ENCODE results near the gene PIGK.

Gene PIGK

GRCh38 chr1:77139389-77139788 lies 79.8 kb downstream of the PIGK start:
- no peaks in the 10 kb centered on the region for H3K27me3 ChIP-seq (ENCODE audit: control insufficient read depth, insufficient read depth, low read length)
- H3K36me3 ChIP-seq (ENCODE audit: control insufficient read depth, low read depth, low read length), result no peaks in the 10 kb centered on the region
- no peaks in the 10 kb centered on the region for H3K4me1 ChIP-seq (ENCODE audit: control insufficient read depth, low read depth, low read length)
- no peak overlapping the region for H3K27ac ChIP-seq (ENCODE audit: low read length)
- H3K9me3 ChIP-seq (ENCODE audit: control insufficient read depth, low read depth, low read length), result no peaks in the 10 kb centered on the region
- H3K4me3 ChIP-seq (ENCODE audit: low read length), result no peak overlapping the region
- no peak overlapping the region for H3K9ac ChIP-seq (ENCODE audit: low read length)

DNA sequence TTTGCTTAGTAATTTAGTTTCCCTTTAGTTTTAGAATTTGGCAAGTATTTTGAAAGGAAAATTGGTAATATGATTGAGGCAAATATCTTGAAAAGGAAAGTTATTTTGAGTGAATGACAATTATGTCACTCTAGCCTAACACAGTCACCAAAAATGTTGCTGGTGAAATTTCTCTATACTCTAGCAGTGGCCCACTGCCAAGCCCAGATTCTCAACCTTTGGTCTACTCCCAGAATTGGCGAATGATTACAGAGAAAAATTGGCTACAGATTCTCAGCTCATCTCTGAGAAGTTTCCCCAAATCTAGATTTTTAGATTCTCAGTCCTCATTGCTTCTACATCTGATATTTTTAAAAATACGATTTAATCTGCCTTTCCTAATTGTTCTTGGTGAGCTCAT lies 84.9 kb downstream of the PIGK start:
- Histone ChIP-seq H3K9me3 (ENCODE audit: control insufficient read depth, low read depth, low read length) (no peaks in the 10 kb centered on the region), H3K27me3 (ENCODE audit: control insufficient read depth, insufficient read depth, low read length) (no peaks in the 10 kb centered on the region), H3K4me1 (ENCODE audit: control insufficient read depth, low read depth, low read length) (no peaks in the 10 kb centered on the region), H3K27ac (ENCODE audit: low read length) (no peak overlapping the region), H3K36me3 (ENCODE audit: control insufficient read depth, low read depth, low read length) (no peaks in the 10 kb centered on the region), H3K4me3 (ENCODE audit: low read length) (no peak overlapping the region), H3K9ac (ENCODE audit: low read length) (no peak overlapping the region)

DNA sequence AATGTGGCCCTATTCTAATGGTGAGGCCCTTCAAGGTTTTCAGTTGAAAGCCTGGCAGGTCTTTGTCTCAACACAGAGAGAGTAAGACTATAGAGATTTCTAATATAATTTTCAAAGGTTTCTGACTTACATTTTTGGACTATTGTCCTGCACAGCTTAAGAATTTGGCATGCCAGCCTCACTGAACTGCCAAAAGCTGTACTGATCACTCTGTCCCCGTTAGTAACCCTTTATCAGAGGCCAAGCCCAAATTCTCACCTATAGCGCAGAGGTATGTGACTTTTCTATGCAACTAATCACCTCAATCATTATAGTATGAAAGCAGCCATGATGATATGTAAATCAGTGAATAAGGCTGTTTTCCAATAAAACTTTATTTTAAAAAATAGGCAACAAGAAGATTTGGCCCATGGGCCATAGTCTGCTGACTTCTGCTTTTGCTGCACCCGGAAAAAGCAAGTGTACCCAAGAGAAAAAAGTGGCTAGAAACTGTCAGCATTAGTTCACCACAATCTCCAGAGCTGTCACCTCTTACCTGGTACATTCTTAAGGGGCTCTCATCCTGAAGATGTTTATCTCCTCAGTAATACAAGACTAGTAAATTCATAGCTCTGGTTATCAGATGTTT lies 85.4 kb downstream of the PIGK start:
- H3K27ac ChIP-seq (ENCODE audit: low read length), result no peak overlapping the region
- no peaks in the 10 kb centered on the region for H3K4me1 ChIP-seq (ENCODE audit: control insufficient read depth, low read depth, low read length)
- H3K9ac ChIP-seq (ENCODE audit: low read length), result no peak overlapping the region
- no peaks in the 10 kb centered on the region for H3K36me3 ChIP-seq (ENCODE audit: control insufficient read depth, low read depth, low read length)
- no peaks in the 10 kb centered on the region for H3K27me3 ChIP-seq (ENCODE audit: control insufficient read depth, insufficient read depth, low read length)
- H3K9me3 ChIP-seq (ENCODE audit: control insufficient read depth, low read depth, low read length), result no peaks in the 10 kb centered on the region
- no peak overlapping the region for H3K4me3 ChIP-seq (ENCODE audit: low read length)

DNA sequence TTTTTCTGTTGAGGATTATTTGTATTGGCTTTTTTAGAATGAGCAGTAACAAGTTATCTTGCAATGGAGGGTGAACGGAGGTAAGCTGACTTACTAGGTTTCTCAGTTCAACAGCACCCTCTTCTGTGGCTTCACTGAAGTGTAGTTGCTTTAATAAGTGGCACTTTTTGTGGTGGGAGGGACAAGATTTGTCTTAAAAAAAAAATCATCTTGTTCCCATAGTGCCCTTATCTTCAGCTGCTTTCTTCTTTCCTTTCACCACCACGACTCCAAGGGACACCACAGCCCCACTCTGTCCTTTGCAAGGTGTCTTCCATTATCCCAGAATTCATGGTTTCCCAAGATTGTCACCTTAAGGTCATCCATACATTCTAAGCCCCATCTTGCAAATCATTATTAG lies 92.9 kb downstream of the PIGK start:
- H3K36me3 ChIP-seq (ENCODE audit: control insufficient read depth, low read depth, low read length), result no peaks in the 10 kb centered on the region

DNA sequence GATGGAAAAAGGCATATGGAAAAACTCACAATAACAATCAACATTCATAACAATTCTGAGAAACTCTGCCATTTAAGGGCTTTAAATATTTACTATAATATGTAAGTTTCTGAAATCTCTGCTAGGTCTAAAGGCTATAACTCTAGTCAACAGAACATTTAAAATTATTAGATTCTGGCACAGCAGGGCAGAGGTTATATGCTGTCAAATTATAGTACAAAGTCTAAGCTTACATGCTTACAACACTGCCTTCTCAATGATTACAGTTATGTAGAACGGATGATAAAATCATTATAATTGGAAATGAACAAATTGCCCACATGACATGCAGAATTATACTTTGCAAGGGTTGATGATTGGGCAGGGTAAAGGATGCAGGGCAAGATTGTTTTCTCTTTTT lies 97.7 kb downstream of the PIGK start:
- no peak overlapping the region for H3K27ac ChIP-seq (ENCODE audit: low read length)
- no peak overlapping the region for H3K9ac ChIP-seq (ENCODE audit: low read length)
- no peaks in the 10 kb centered on the region for H3K4me1 ChIP-seq (ENCODE audit: control insufficient read depth, low read depth, low read length)
- no peaks in the 10 kb centered on the region for H3K27me3 ChIP-seq (ENCODE audit: control insufficient read depth, insufficient read depth, low read length)
- H3K4me3 ChIP-seq (ENCODE audit: low read length), result no peak overlapping the region
- H3K9me3 ChIP-seq (ENCODE audit: control insufficient read depth, low read depth, low read length), result no peaks in the 10 kb centered on the region
- H3K36me3 ChIP-seq (ENCODE audit: control insufficient read depth, low read depth, low read length), result no peaks in the 10 kb centered on the region

More for the DNA sequence above, 92.9 kb downstream of the PIGK start:
- Histone ChIP-seq H3K9ac (ENCODE audit: low read length) (no peak overlapping the region), H3K4me3 (ENCODE audit: low read length) (no peak overlapping the region), H3K27me3 (ENCODE audit: control insufficient read depth, insufficient read depth, low read length) (no peaks in the 10 kb centered on the region), H3K27ac (ENCODE audit: low read length) (no peak overlapping the region), H3K9me3 (ENCODE audit: control insufficient read depth, low read depth, low read length) (no peaks in the 10 kb centered on the region), H3K4me1 (ENCODE audit: control insufficient read depth, low read depth, low read length) (no peaks in the 10 kb centered on the region)

DNA sequence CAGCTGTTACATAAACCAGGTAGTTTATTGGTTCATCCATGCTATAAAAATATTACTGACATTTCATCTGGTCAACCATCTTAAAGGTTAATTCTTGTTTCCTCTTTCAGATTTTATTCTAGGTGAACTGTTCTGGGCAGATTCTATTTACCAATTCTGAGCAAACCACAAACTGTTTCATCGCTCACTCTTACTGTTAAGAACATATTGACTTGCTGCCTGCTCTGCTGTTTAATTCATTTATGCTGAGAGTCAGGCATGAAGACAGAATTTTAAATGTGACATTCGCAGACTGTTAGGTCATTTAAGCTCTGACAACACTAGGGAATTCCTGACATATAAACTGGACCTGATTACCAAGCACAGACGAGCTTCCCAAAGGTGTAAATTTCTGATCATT lies 98.3 kb downstream of the PIGK start:
- H3K27me3 ChIP-seq (ENCODE audit: control insufficient read depth, insufficient read depth, low read length), result no peaks in the 10 kb centered on the region
- no peak overlapping the region for H3K4me3 ChIP-seq (ENCODE audit: low read length)
- no peaks in the 10 kb centered on the region for H3K36me3 ChIP-seq (ENCODE audit: control insufficient read depth, low read depth, low read length)
- no peaks in the 10 kb centered on the region for H3K9me3 ChIP-seq (ENCODE audit: control insufficient read depth, low read depth, low read length)
- H3K4me1 ChIP-seq (ENCODE audit: control insufficient read depth, low read depth, low read length), result no peaks in the 10 kb centered on the region
- H3K27ac ChIP-seq (ENCODE audit: low read length), result no peak overlapping the region
- no peak overlapping the region for H3K9ac ChIP-seq (ENCODE audit: low read length)

- Histone ChIP-seq H3K4me1 (ENCODE audit: control insufficient read depth, low read depth, low read length) (no peaks in the 10 kb centered on the region), H3K27me3 (ENCODE audit: control insufficient read depth, insufficient read depth, low read length) (no peaks in the 10 kb centered on the region), H3K9me3 (ENCODE audit: control insufficient read depth, low read depth, low read length) (no peaks in the 10 kb centered on the region), H3K36me3 (ENCODE audit: control insufficient read depth, low read depth, low read length) (no peaks in the 10 kb centered on the region), H3K4me3 (ENCODE audit: low read length) (no peak overlapping the region), H3K27ac (ENCODE audit: low read length) (no peak overlapping the region), H3K9ac (ENCODE audit: low read length) (no peak overlapping the region)
These were observed 100.5 kb downstream of the PIGK start for GRCh38 chr1:77118712-77119111.

DNA sequence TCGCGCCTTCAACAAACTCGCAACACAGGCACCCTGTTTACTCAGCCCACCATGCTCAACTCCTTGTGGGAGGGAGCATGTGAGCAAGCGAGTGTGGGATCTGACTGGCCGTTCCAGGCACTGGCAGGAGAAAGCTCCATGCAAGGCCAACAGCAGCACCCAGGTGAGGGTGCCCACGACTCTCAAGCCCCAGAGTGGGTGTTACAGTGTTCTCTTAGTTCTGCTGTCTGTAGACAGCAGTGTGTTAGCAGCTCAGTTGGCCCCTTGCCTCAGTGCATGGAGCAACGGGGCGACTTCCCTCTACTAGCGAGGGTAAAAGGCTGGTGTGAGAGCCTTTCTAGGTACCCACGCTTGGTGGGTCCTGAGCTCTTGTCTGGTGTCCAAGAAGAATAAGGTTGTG lies 114.6 kb downstream of the PIGK start:
- no peak overlapping the region for H3K4me3 ChIP-seq (ENCODE audit: low read length)

DNA sequence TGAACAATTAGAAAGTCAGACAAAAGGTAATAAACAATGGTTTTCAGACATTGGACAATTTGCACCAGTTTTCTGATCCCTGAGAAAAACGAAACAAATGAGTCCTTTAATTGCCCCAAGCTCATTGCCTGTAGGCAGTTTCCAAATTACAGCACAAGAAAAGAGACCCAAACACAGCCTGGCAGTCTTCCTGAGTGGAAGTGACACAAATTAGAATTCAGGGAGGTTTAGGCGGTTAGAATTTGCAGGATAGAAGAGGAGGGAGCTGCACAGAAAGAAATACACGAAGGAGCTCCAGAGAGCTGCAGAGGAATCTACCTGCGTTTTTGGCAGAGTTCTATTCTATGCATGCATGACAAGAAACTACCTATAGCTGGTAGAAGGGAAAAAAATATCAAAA lies 115.7 kb downstream of the PIGK start:
- Histone ChIP-seq H3K27ac (ENCODE audit: low read length) (no peak overlapping the region), H3K4me1 (ENCODE audit: control insufficient read depth, low read depth, low read length) (no peaks in the 10 kb centered on the region), H3K27me3 (ENCODE audit: control insufficient read depth, insufficient read depth, low read length) (no peaks in the 10 kb centered on the region), H3K9ac (ENCODE audit: low read length) (no peak overlapping the region), H3K36me3 (ENCODE audit: control insufficient read depth, low read depth, low read length) (no peaks in the 10 kb centered on the region), H3K4me3 (ENCODE audit: low read length) (no peak overlapping the region), H3K9me3 (ENCODE audit: control insufficient read depth, low read depth, low read length) (no peaks in the 10 kb centered on the region)

More for the DNA sequence above, 114.6 kb downstream of the PIGK start:
- no peak overlapping the region for H3K27ac ChIP-seq (ENCODE audit: low read length)
- no peak overlapping the region for H3K9ac ChIP-seq (ENCODE audit: low read length)
- no peaks in the 10 kb centered on the region for H3K27me3 ChIP-seq (ENCODE audit: control insufficient read depth, insufficient read depth, low read length)
- no peaks in the 10 kb centered on the region for H3K4me1 ChIP-seq (ENCODE audit: control insufficient read depth, low read depth, low read length)
- H3K36me3 ChIP-seq (ENCODE audit: control insufficient read depth, low read depth, low read length), result no peaks in the 10 kb centered on the region
- no peaks in the 10 kb centered on the region for H3K9me3 ChIP-seq (ENCODE audit: control insufficient read depth, low read depth, low read length)

GRCh38 chr1:77100875-77101274 lies 118.4 kb downstream of the PIGK start:
- no peaks in the 10 kb centered on the region for H3K36me3 ChIP-seq (ENCODE audit: control insufficient read depth, low read depth, low read length)
- no peak overlapping the region for H3K4me3 ChIP-seq (ENCODE audit: low read length)
- H3K4me1 ChIP-seq (ENCODE audit: control insufficient read depth, low read depth, low read length), result no peaks in the 10 kb centered on the region
- no peaks in the 10 kb centered on the region for H3K27me3 ChIP-seq (ENCODE audit: control insufficient read depth, insufficient read depth, low read length)
- H3K9me3 ChIP-seq (ENCODE audit: control insufficient read depth, low read depth, low read length), result no peaks in the 10 kb centered on the region
- no peak overlapping the region for H3K27ac ChIP-seq (ENCODE audit: low read length)
- no peak overlapping the region for H3K9ac ChIP-seq (ENCODE audit: low read length)

- H3K27me3 ChIP-seq (ENCODE audit: control insufficient read depth, insufficient read depth, low read length), result no peaks in the 10 kb centered on the region
- no peaks in the 10 kb centered on the region for H3K9me3 ChIP-seq (ENCODE audit: control insufficient read depth, low read depth, low read length)
- H3K4me1 ChIP-seq (ENCODE audit: control insufficient read depth, low read depth, low read length), result no peaks in the 10 kb centered on the region
- no peak overlapping the region for H3K27ac ChIP-seq (ENCODE audit: low read length)
- no peak overlapping the region for H3K4me3 ChIP-seq (ENCODE audit: low read length)
- H3K9ac ChIP-seq (ENCODE audit: low read length), result no peak overlapping the region
- no peaks in the 10 kb centered on the region for H3K36me3 ChIP-seq (ENCODE audit: control insufficient read depth, low read depth, low read length)
These were observed 122.6 kb downstream of the PIGK start for GRCh38 chr1:77096496-77097255.

- no peaks in the 10 kb centered on the region for H3K4me1 ChIP-seq (ENCODE audit: control insufficient read depth, low read depth, low read length)
- no peak overlapping the region for H3K4me3 ChIP-seq (ENCODE audit: low read length)
- no peaks in the 10 kb centered on the region for H3K9me3 ChIP-seq (ENCODE audit: control insufficient read depth, low read depth, low read length)
- no peaks in the 10 kb centered on the region for H3K27me3 ChIP-seq (ENCODE audit: control insufficient read depth, insufficient read depth, low read length)
- H3K27ac ChIP-seq (ENCODE audit: low read length), result no peak overlapping the region
- H3K36me3 ChIP-seq (ENCODE audit: control insufficient read depth, low read depth, low read length), result no peaks in the 10 kb centered on the region
- no peak overlapping the region for H3K9ac ChIP-seq (ENCODE audit: low read length)
These were observed 124.0 kb downstream of the PIGK start for GRCh38 chr1:77095236-77095635.
